Cardiac muscle cell (in vitro differentiated cells and primary cell): ENCODE results near the gene FAM53B. TPM values are rescaled to one million over a fixed set of nuclear protein-coding genes. Genes with fewer than 3 reads are reported as not detected.

Experiments used
- DNase-seq, 2 donors: peaks; one replicate each; pipeline versions ENCODE4 v3.0.0 to v3.0.0-alpha.2; 2010 to 2017; ENCODE audit warnings: low read depth in 1 of 2, low spot score in 1 of 2
- H3K27ac ChIP-seq: fragments of 200-600 bp; sonication (generic); 2 replicates; pipeline ENCODE4 v1.5.1; 2016
- H3K27me3 ChIP-seq: fragments of 200-600 bp; sonication (generic); 2 replicates; pipeline ENCODE4 v1.6.0; 2016; ENCODE audit warnings: control low read depth
- H3K36me3 ChIP-seq: fragments of 200-600 bp; sonication (generic); 2 replicates; pipeline ENCODE4 v1.5.1; 2016; ENCODE audit warnings: control low read depth
- H3K4me1 ChIP-seq: fragments of 200-600 bp; sonication (generic); 2 replicates; pipeline ENCODE4 v1.8.1; 2017; ENCODE audit warnings: low read depth, mild to moderate bottlenecking, mixed run types
- H3K4me3 ChIP-seq: fragments of 200-600 bp; sonication (generic); 2 replicates; pipeline ENCODE4 v1.5.1; 2016; ENCODE audit warnings: mild to moderate bottlenecking
- H3K9me3 ChIP-seq: fragments of 200-600 bp; sonication (generic); 2 replicates; pipeline ENCODE4 v1.5.1; 2017; ENCODE audit warnings: low read depth, mild to moderate bottlenecking, control low read depth
- CTCF ChIP-seq: IDR thresholded peaks from 2 replicates; pipeline ENCODE4 v1.5.1; 2012; ENCODE audit warnings: low read depth, mild to moderate bottlenecking, low read length
- polyA plus RNA-seq: library from polyadenylated mRNA; unstranded; fragments of >200 nt; fragmentation: Nextera tagmentation; extraction: Ambion mirVana; gene quantifications from 2 replicates; pipeline ENCODE4 v1.2.1, GENCODE V29; 2016
- total RNA-seq: library from RNA; depleted of rRNA; stranded (reverse); fragments of >200 nt; gene quantifications from 2 replicates; pipeline ENCODE4 v1.2.3, GENCODE V29; 2016

The FAM53B gene
- total and polyA plus RNA-seq, 2 experiments from 2014 or later: 10.2 to 34.8 TPM

- Histone ChIP-seq H3K4me1 (peaks cover 51% of the 10 kb centered on the region), H3K9me3 (no peaks in the 10 kb centered on the region), H3K27me3 (no peaks in the 10 kb centered on the region), H3K27ac (peak overlapping the region; percentile 8), H3K36me3 (no peaks in the 10 kb centered on the region), H3K4me3 (no peak overlapping the region)
- TF ChIP-seq CTCF: no peak
- DNase-seq: peak in 1 of 2 donors; percentile 70
These were observed 69.4 kb downstream of the FAM53B start for GRCh38 chr10:124674768-124675222.

- peak in 1 of 2 donors; percentile 26 for DNase-seq
- Histone ChIP-seq H3K36me3 (no peaks in the 10 kb centered on the region), H3K27me3 (no peaks in the 10 kb centered on the region), H3K9me3 (no peaks in the 10 kb centered on the region), H3K27ac (no peak overlapping the region), H3K4me3 (no peak overlapping the region), H3K4me1 (peaks cover 44% of the 10 kb centered on the region)
- no peak for TF ChIP-seq CTCF
These were observed 72.0 kb downstream of the FAM53B start for GRCh38 chr10:124672181-124672638.

- Histone ChIP-seq H3K4me1 (peaks cover 38% of the 10 kb centered on the region), H3K4me3 (no peak overlapping the region), H3K27me3 (no peaks in the 10 kb centered on the region), H3K36me3 (no peaks in the 10 kb centered on the region), H3K27ac (no peak overlapping the region), H3K9me3 (no peaks in the 10 kb centered on the region)
- TF ChIP-seq CTCF: peak; percentile 22
- DNase-seq: peak in 1 of 2 donors; percentile 59
These were observed 72.6 kb downstream of the FAM53B start for GRCh38 chr10:124671486-124672075.

GRCh38 chr10:124670849-124671248 lies 73.3 kb downstream of the FAM53B start:
- Histone ChIP-seq H3K27me3 (no peaks in the 10 kb centered on the region), H3K4me1 (peaks cover 36% of the 10 kb centered on the region), H3K4me3 (no peak overlapping the region), H3K36me3 (no peaks in the 10 kb centered on the region), H3K9me3 (no peaks in the 10 kb centered on the region), H3K27ac (no peak overlapping the region)
- DNase-seq: no peak
- TF ChIP-seq CTCF: no peak

GRCh38 chr10:124669824-124670654 lies 74.1 kb downstream of the FAM53B start:
- no peaks in the 10 kb centered on the region for H3K27me3 ChIP-seq
- H3K27ac ChIP-seq: no peak overlapping the region

More at GRCh38 chr10:124669824-124670654, 74.1 kb downstream of the FAM53B start:
- no peaks in the 10 kb centered on the region for H3K9me3 ChIP-seq
- no peak for TF ChIP-seq CTCF
- no peaks in the 10 kb centered on the region for H3K36me3 ChIP-seq
- H3K4me1 ChIP-seq: peaks cover 29% of the 10 kb centered on the region
- DNase-seq: peak in 1 of 2 donors; percentile 46
- H3K4me3 ChIP-seq: no peak overlapping the region
